ENCODE measurements around the gene PAX8.

PAX8 gene

DNA sequence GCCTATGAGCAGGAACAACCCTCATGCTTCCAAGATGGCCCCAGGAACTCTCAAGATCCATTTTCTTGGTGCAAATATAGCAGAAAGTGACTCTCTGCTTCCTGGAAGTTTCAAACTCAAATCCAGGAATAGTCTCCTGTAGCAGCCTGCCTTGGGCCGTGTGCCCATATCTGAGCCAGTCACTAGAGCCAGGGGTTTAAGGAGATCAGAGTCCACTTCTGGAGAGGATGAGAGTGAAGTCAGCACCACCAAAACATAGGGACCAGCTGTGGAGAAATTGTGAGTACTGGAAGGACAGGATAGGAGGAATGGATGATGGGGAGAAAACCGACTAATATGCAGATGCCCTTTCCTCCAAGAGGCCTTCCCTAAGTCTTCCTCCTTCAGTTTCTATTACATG, 71.7 kb downstream of the PAX8 start:
- no peaks in the 10 kb centered on the region for H3K27me3 ChIP-seq (replicated peaks; ENCODE audit: control insufficient read depth, insufficient read depth, low read length, poor library complexity, severe bottlenecking)
- H3K9me3 ChIP-seq (ENCODE audit: control insufficient read depth, low read length): no peaks in the 10 kb centered on the region
- H3K4me3 ChIP-seq (ENCODE audit: insufficient read depth, low read depth, low read length, poor library complexity, severe bottlenecking): no peak overlapping the region
- no peaks in the 10 kb centered on the region for H3K36me3 ChIP-seq (ENCODE audit: control insufficient read depth, insufficient read depth, low read length)
- peaks cover 7% of the 10 kb centered on the region for H3K4me1 ChIP-seq (ENCODE audit: control insufficient read depth, insufficient read depth, low read length, poor library complexity, severe bottlenecking)
- DNase-seq: no peak
- no peak overlapping the region for H3K27ac ChIP-seq (ENCODE audit: insufficient read depth, low read length, poor library complexity, severe bottlenecking)

- Histone ChIP-seq H3K9me3 (ENCODE audit: control insufficient read depth, low read length) (no peaks in the 10 kb centered on the region), H3K4me1 (ENCODE audit: control insufficient read depth, insufficient read depth, low read length, poor library complexity, severe bottlenecking) (peaks cover 7% of the 10 kb centered on the region), H3K4me3 (ENCODE audit: insufficient read depth, low read depth, low read length, poor library complexity, severe bottlenecking) (no peak overlapping the region), H3K36me3 (ENCODE audit: control insufficient read depth, insufficient read depth, low read length) (peaks cover 5% of the 10 kb centered on the region), H3K27me3 (replicated peaks; ENCODE audit: control insufficient read depth, insufficient read depth, low read length, poor library complexity, severe bottlenecking) (no peaks in the 10 kb centered on the region), H3K27ac (ENCODE audit: insufficient read depth, low read length, poor library complexity, severe bottlenecking) (no peak overlapping the region)
- DNase-seq: no peak
Observed at GRCh38 chr2:113206251-113206650, 72.5 kb downstream of the PAX8 start.

DNA sequence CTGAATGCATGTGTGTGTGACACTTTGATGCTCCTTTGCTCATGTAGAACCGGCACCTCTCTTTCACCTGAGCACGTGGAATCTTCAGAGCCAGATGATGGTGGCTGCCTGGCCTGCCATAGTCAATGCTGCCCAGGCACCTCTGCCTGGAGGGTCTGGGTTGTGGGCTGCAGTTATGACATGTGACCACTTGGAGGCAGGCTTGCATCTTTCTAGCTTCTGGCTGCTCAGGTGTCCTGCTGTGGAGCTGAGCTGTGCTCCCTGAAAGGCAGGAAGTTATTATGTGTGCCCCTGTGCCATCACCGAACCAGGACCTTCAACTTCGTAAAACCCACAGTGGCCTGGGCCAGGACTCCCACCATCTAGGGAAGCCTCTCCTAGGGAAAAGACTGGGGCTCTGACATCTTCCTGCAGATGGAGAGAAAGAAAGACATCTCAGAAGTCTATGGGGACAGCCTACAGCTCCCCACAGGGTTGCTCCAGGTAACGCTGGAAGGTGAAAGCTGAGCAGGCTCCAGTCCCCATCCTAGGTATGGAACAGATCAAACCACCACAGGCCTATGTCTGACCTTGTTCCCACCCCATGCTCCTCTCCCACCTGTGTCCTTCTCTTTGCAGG, 74.7 kb downstream of the PAX8 start:
- no peak overlapping the region for H3K4me3 ChIP-seq (ENCODE audit: insufficient read depth, low read depth, low read length, poor library complexity, severe bottlenecking)
- peaks cover 24% of the 10 kb centered on the region for H3K36me3 ChIP-seq (ENCODE audit: control insufficient read depth, insufficient read depth, low read length)
- peaks cover 7% of the 10 kb centered on the region for H3K4me1 ChIP-seq (ENCODE audit: control insufficient read depth, insufficient read depth, low read length, poor library complexity, severe bottlenecking)
- peak; percentile 38 to 58 (median 57) for DNase-seq
- H3K9me3 ChIP-seq (ENCODE audit: control insufficient read depth, low read length): no peaks in the 10 kb centered on the region
- H3K27ac ChIP-seq (ENCODE audit: insufficient read depth, low read length, poor library complexity, severe bottlenecking): peak overlapping the region; percentile 36
- no peaks in the 10 kb centered on the region for H3K27me3 ChIP-seq (replicated peaks; ENCODE audit: control insufficient read depth, insufficient read depth, low read length, poor library complexity, severe bottlenecking)

DNA sequence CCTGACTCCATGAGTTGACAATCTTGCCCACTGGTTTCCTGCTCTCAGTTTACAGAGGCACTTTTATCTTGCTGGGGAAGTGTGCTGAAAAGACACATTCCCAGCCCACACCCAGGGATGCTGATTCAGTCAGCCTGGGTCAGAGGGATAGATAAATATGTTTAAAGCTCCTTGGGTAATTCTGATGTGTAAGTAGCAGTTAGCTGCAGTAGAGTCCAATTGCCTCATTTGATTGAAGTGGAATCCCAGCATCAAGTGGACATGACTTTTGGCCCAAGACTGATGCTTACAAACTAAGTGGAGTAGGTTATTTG, 75.5 kb downstream of the PAX8 start:
- Histone ChIP-seq H3K9me3 (ENCODE audit: control insufficient read depth, low read length) (no peaks in the 10 kb centered on the region), H3K4me1 (ENCODE audit: control insufficient read depth, insufficient read depth, low read length, poor library complexity, severe bottlenecking) (peaks cover 7% of the 10 kb centered on the region), H3K27me3 (replicated peaks; ENCODE audit: control insufficient read depth, insufficient read depth, low read length, poor library complexity, severe bottlenecking) (no peaks in the 10 kb centered on the region), H3K4me3 (ENCODE audit: insufficient read depth, low read depth, low read length, poor library complexity, severe bottlenecking) (no peak overlapping the region), H3K36me3 (ENCODE audit: control insufficient read depth, insufficient read depth, low read length) (peaks cover 31% of the 10 kb centered on the region), H3K27ac (ENCODE audit: insufficient read depth, low read length, poor library complexity, severe bottlenecking) (no peak overlapping the region)
- no peak for DNase-seq

GRCh38 chr2:113202305-113203216, 76.2 kb downstream of the PAX8 start:
- Histone ChIP-seq H3K36me3 (ENCODE audit: control insufficient read depth, insufficient read depth, low read length) (peaks cover 37% of the 10 kb centered on the region), H3K9me3 (ENCODE audit: control insufficient read depth, low read length) (no peaks in the 10 kb centered on the region), H3K27me3 (replicated peaks; ENCODE audit: control insufficient read depth, insufficient read depth, low read length, poor library complexity, severe bottlenecking) (no peaks in the 10 kb centered on the region), H3K4me3 (ENCODE audit: insufficient read depth, low read depth, low read length, poor library complexity, severe bottlenecking) (no peak overlapping the region), H3K27ac (ENCODE audit: insufficient read depth, low read length, poor library complexity, severe bottlenecking) (no peak overlapping the region), H3K4me1 (ENCODE audit: control insufficient read depth, insufficient read depth, low read length, poor library complexity, severe bottlenecking) (peaks cover 7% of the 10 kb centered on the region)
- DNase-seq: no peak

- H3K4me3 ChIP-seq (ENCODE audit: insufficient read depth, low read depth, low read length, poor library complexity, severe bottlenecking): no peak overlapping the region
- no peaks in the 10 kb centered on the region for H3K9me3 ChIP-seq (ENCODE audit: control insufficient read depth, low read length)
- no peak for DNase-seq
- H3K36me3 ChIP-seq (ENCODE audit: control insufficient read depth, insufficient read depth, low read length): peaks cover 46% of the 10 kb centered on the region
- H3K27ac ChIP-seq (ENCODE audit: insufficient read depth, low read length, poor library complexity, severe bottlenecking): no peak overlapping the region
- H3K27me3 ChIP-seq (replicated peaks; ENCODE audit: control insufficient read depth, insufficient read depth, low read length, poor library complexity, severe bottlenecking): no peaks in the 10 kb centered on the region
- H3K4me1 ChIP-seq (ENCODE audit: control insufficient read depth, insufficient read depth, low read length, poor library complexity, severe bottlenecking): peaks cover 7% of the 10 kb centered on the region
Observed at GRCh38 chr2:113201496-113202304, 77.0 kb downstream of the PAX8 start.

DNA sequence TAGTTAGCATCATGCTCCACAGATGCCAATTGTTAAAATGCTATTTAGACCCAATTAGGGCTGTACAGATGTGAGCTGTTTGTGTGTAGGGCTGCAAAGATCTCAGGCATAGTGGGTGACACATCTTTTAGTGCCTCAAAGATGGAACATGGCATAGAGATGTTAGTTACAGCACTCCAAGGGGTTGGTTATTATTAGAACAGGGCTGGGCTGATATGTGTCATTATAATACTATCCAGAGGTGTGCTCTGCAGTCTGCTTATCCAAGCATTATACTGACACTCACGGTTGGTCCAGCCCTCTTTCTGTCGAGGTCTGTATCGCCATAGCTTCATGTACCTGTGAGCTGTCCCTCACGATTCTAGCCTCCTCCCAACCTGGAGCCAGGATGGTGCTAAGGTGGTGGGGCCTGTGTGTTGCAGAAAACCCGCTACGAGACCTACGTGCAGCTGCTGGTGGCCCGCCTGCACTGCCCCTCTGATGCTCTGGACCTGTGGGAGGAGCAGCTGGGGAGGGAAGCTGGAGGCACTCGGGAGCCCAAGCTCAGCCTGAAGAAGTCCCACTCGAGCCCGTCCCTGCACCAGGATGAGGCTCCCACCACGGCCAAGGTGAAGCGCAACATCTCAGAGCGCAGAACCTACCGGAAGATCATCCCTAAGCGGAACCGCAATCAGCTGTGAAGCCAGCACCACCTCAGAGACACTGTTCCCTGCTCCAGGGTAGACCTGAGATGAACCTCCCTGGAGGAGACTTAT, 77.8 kb downstream of the PAX8 start:
- H3K27me3 ChIP-seq (replicated peaks; ENCODE audit: control insufficient read depth, insufficient read depth, low read length, poor library complexity, severe bottlenecking): no peaks in the 10 kb centered on the region
- no peaks in the 10 kb centered on the region for H3K9me3 ChIP-seq (ENCODE audit: control insufficient read depth, low read length)
- peaks cover 7% of the 10 kb centered on the region for H3K4me1 ChIP-seq (ENCODE audit: control insufficient read depth, insufficient read depth, low read length, poor library complexity, severe bottlenecking)
- peaks cover 54% of the 10 kb centered on the region for H3K36me3 ChIP-seq (ENCODE audit: control insufficient read depth, insufficient read depth, low read length)
- no peak for DNase-seq
- no peak overlapping the region for H3K4me3 ChIP-seq (ENCODE audit: insufficient read depth, low read depth, low read length, poor library complexity, severe bottlenecking)
- no peak overlapping the region for H3K27ac ChIP-seq (ENCODE audit: insufficient read depth, low read length, poor library complexity, severe bottlenecking)

DNA sequence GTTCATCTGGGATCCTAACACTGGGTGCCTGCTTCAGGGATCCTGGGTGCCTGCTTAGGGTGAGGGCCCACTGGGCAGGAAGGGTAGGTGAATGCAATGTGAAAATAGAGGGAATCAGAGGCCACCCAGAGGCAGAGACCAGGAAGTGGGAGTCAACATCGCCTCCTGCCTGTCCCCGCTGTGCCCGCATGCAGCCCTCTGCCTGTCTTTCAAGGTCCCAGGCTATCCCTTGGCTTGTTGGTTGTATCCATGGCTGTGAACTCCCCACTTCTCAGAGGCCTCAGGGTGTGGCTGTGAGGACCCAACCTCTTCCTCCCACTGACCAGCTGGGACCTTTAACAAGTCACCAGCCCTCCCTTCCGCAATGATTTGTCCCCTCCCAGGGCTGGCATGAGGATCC, 78.5 kb downstream of the PAX8 start:
- no peaks in the 10 kb centered on the region for H3K27me3 ChIP-seq (replicated peaks; ENCODE audit: control insufficient read depth, insufficient read depth, low read length, poor library complexity, severe bottlenecking)
- H3K4me3 ChIP-seq (ENCODE audit: insufficient read depth, low read depth, low read length, poor library complexity, severe bottlenecking): no peak overlapping the region
- H3K36me3 ChIP-seq (ENCODE audit: control insufficient read depth, insufficient read depth, low read length): peaks cover 61% of the 10 kb centered on the region
- no peaks in the 10 kb centered on the region for H3K9me3 ChIP-seq (ENCODE audit: control insufficient read depth, low read length)
- H3K27ac ChIP-seq (ENCODE audit: insufficient read depth, low read length, poor library complexity, severe bottlenecking): no peak overlapping the region
- H3K4me1 ChIP-seq (ENCODE audit: control insufficient read depth, insufficient read depth, low read length, poor library complexity, severe bottlenecking): peaks cover 7% of the 10 kb centered on the region
- DNase-seq: no peak

- Histone ChIP-seq H3K9me3 (ENCODE audit: control insufficient read depth, low read length) (no peaks in the 10 kb centered on the region), H3K4me3 (ENCODE audit: insufficient read depth, low read depth, low read length, poor library complexity, severe bottlenecking) (no peak overlapping the region), H3K4me1 (ENCODE audit: control insufficient read depth, insufficient read depth, low read length, poor library complexity, severe bottlenecking) (no peaks in the 10 kb centered on the region), H3K27ac (ENCODE audit: insufficient read depth, low read length, poor library complexity, severe bottlenecking) (peak overlapping the region; percentile 37), H3K36me3 (ENCODE audit: control insufficient read depth, insufficient read depth, low read length) (peaks cover 73% of the 10 kb centered on the region), H3K27me3 (replicated peaks; ENCODE audit: control insufficient read depth, insufficient read depth, low read length, poor library complexity, severe bottlenecking) (no peaks in the 10 kb centered on the region)
- peak; percentile 39 to 58 (median 58) for DNase-seq
Observed at GRCh38 chr2:113198790-113199612, 79.7 kb downstream of the PAX8 start.

Data from effector memory CD4-positive, alpha-beta T cell (primary cell).